Endothelial cell of umbilical vein (primary cell): ENCODE results near the gene PAX2. TPM values are rescaled to one million over a fixed set of nuclear protein-coding genes. Genes with fewer than 3 reads are reported as not detected.

Source experiments
- BruUV-seq: library from RNA; stranded (reverse); fragments of 400-500 nt; replicated peaks from 2 replicates; lab custom pipeline; 2021; lab: Mats Ljungman, UMichigan
- CTCF ChIA-PET: fragments of 300-600, 350-600 bp; sonication (Branson Sonifier 250); formaldehyde crosslinking; loops from one replicate; lab custom pipeline; 2021; ENCODE audit warnings: antibody characterized with exemption, inconsistent platforms; lab: Charles Lee
- POLR2A ChIA-PET: fragments of 300-600, 350-600 bp; sonication (Branson Sonifier 250); formaldehyde crosslinking; loops from one replicate; lab custom pipeline; 2021; ENCODE audit warnings: antibody characterized with exemption, inconsistent platforms; lab: Charles Lee
- DNase-seq: peaks from one replicate; pipeline ENCODE4 v3.0.0-alpha.2; 2011; ENCODE audit warnings: low read depth, low spot score
- FAIRE-seq: peaks from 2 replicates; lab custom pipeline; 2011; peaks lifted over from hg19 to GRCh38; lab: Jason Lieb, UNC
- H2AFZ ChIP-seq: 2 replicates; pipeline ENCODE4 v1.6.0; 2012; ENCODE audit warnings: low read depth, low read length, control low read depth, inconsistent platforms
- H3K27ac ChIP-seq: 2 replicates; pipeline ENCODE4 v1.5.1; 2011; ENCODE audit warnings: low read depth, mild to moderate bottlenecking, control low read depth, low read length, moderate library complexity; ENCODE audit not compliant: insufficient read depth
- H3K27me3 ChIP-seq, 2 experiments: 2 replicates each; pipeline versions ENCODE4 v1.6.0 to v1.6.1; 2011; ENCODE audit warnings: low read length in 2 of 2, mixed read lengths in 1 of 2; ENCODE audit not compliant: control insufficient read depth in 2 of 2, insufficient read depth in 2 of 2
- H3K36me3 ChIP-seq, 2 experiments: 2 replicates in 1 of 2; 3 replicates in 1 of 2; pipeline ENCODE4 v1.5.1; 2011; ENCODE audit warnings: low read length in 2 of 2, mild to moderate bottlenecking in 1 of 2, moderate library complexity in 1 of 2; ENCODE audit not compliant: control insufficient read depth in 2 of 2, insufficient read depth in 2 of 2; ENCODE audit errors: extremely low read depth in 1 of 2
- H3K4me1 ChIP-seq: 3 replicates; pipeline ENCODE4 v1.5.1; 2011; ENCODE audit warnings: mild to moderate bottlenecking, low read length; ENCODE audit not compliant: control insufficient read depth, insufficient read depth; ENCODE audit errors: extremely low read depth
- H3K4me2 ChIP-seq: 2 replicates; pipeline ENCODE4 v1.6.1; 2011; ENCODE audit warnings: low read length, control low read depth, mixed read lengths; ENCODE audit not compliant: insufficient read depth
- H3K4me3 ChIP-seq, 3 experiments: fragments of 200-600 bp in 1 of 3; sonication (generic), shearing (Covaris generic) in 1 of 3; replicated peaks in 1 of 3; 2 replicates each; pipeline ENCODE4 v1.5.1; 2011 to 2016; ENCODE audit warnings: control low read depth in 3 of 3, low read length in 3 of 3, mild to moderate bottlenecking in 2 of 3, inconsistent platforms in 1 of 3, low read depth in 1 of 3, moderate library complexity in 1 of 3; ENCODE audit not compliant: insufficient read depth in 1 of 3
- H3K79me2 ChIP-seq: 2 replicates; pipeline ENCODE4 v1.6.0; 2012; ENCODE audit warnings: low read length, inconsistent platforms; ENCODE audit not compliant: control insufficient read depth, insufficient read depth
- H3K9ac ChIP-seq: replicated peaks from 2 replicates; pipeline ENCODE3; 2011; ENCODE audit warnings: low read length, control low read depth; ENCODE audit not compliant: insufficient read depth; ENCODE audit errors: extremely low read depth
- H3K9me1 ChIP-seq: replicated peaks from 3 replicates; pipeline ENCODE4 v1.6.0; 2011; ENCODE audit warnings: mild to moderate bottlenecking, low read length; ENCODE audit not compliant: control insufficient read depth, insufficient read depth; ENCODE audit errors: extremely low read depth
- H3K9me3 ChIP-seq: replicated peaks from 2 replicates; pipeline ENCODE4 v1.5.1; 2012; ENCODE audit warnings: low read length, inconsistent platforms; ENCODE audit not compliant: control insufficient read depth, insufficient read depth
- H4K20me1 ChIP-seq: replicated peaks from 2 replicates; pipeline ENCODE3; 2011; ENCODE audit warnings: mild to moderate bottlenecking, low read length; ENCODE audit not compliant: control insufficient read depth, insufficient read depth; ENCODE audit errors: extremely low read depth
- CTCF ChIP-seq, 2 donors: IDR thresholded peaks; 1 replicate in 1 of 2; 2 replicates in 1 of 2; pipeline ENCODE4 v1.5.1; 2011; ENCODE audit warnings: low read length in 2 of 2, mild to moderate bottlenecking in 2 of 2, moderate library complexity in 2 of 2, control low read depth in 1 of 2, inconsistent platforms in 1 of 2, low read depth in 1 of 2; ENCODE audit not compliant: insufficient read depth in 1 of 2; ENCODE audit errors: extremely low read depth in 1 of 2
- FOS ChIP-seq: IDR thresholded peaks from 2 replicates; pipeline ENCODE4 v1.6.1; 2011; ENCODE audit warnings: mild to moderate bottlenecking, low read length, moderate library complexity, borderline replicate concordance; ENCODE audit not compliant: insufficient read depth
- GATA2 ChIP-seq: IDR thresholded peaks from 2 replicates; pipeline ENCODE4 v1.7.0; 2011; ENCODE audit warnings: low read depth, mild to moderate bottlenecking, moderate library complexity, mixed read lengths, low read length; ENCODE audit not compliant: insufficient read length, insufficient read depth
- JUN ChIP-seq: IDR thresholded peaks from 2 replicates; pipeline ENCODE4 v1.6.1; 2011; ENCODE audit warnings: borderline replicate concordance, low read depth; ENCODE audit not compliant: insufficient read length, insufficient read depth
- MAX ChIP-seq: IDR thresholded peaks from 2 replicates; pipeline ENCODE4 v1.6.1; 2011; ENCODE audit not compliant: insufficient read depth, insufficient read length
- MYC ChIP-seq: IDR thresholded peaks from one replicate; pipeline ENCODE4 v1.6.1; 2011; ENCODE audit warnings: mild to moderate bottlenecking, low read depth, low read length
- POLR2A ChIP-seq: IDR thresholded peaks from 2 replicates; pipeline ENCODE4 v1.6.1; 2012; ENCODE audit warnings: low read depth, mild to moderate bottlenecking, control low read depth, low read length
- dilution Hi-C: fragments of 300-500 bp; cut with MboI; formaldehyde crosslinking; loops from one replicate; pipeline ENCODE4 v1.15.0; 2019; ENCODE audit warnings: low sequenced_read_pairs; ENCODE audit not compliant: extremely low pct_ligation_motif_present
- intact Hi-C: fragments of 100-400 bp; cut with micrococcal nuclease; formaldehyde crosslinking; loops from one replicate; pipeline ENCODE4 v1.10.0; 2022
- polyA plus RNA-seq, 4 experiments: library from polyadenylated mRNA; depleted of rRNA in 3 of 4; stranded (reverse) in 3 of 4; unstranded in 1 of 4; fragments of >200 nt; gene quantifications; 2 replicates each; pipeline versions ENCODE4 v1.2.1 to v1.2.3, GENCODE V29; 2011 to 2012; ENCODE audit warnings: missing spikeins in 1 of 4
- total RNA-seq: library from RNA; stranded (reverse); gene quantifications from 2 replicates; pipeline ENCODE4 v1.2.3, GENCODE V29; 2021

PAX2 gene
- total and polyA plus RNA-seq, 2 donors (not counting 3 experiments of a cell fraction or from before 2014, with no cell fraction given): not detected

- Histone ChIP-seq H2AFZ (no peak overlapping the region), H4K20me1 (no peaks in the 10 kb centered on the region), H3K9me1 (no peaks in the 10 kb centered on the region), H3K9ac (no peak overlapping the region), H3K4me2 (no peak overlapping the region), H3K9me3 (no peaks in the 10 kb centered on the region), H3K27ac (no peak overlapping the region), H3K36me3 (no peaks in the 10 kb centered on the region), H3K4me1 (no peaks in the 10 kb centered on the region), H3K4me3 (no peak overlapping the region), H3K27me3 (peaks cover 10 to 30% of the 10 kb centered on the region in 2 experiments), H3K79me2 (no peaks in the 10 kb centered on the region)
- intact Hi-C loops: no loop called here
- FAIRE-seq (no peak), DNase-seq (no peak)
- ChIA-PET POLR2A (no interaction called here), CTCF (interaction anchor here (1.1 to 1.6 kb wide), 2 partner anchors 11 to 19 kb away, joined by 3 read pairs; no protein-coding TSS in a partner anchor)
- dilution Hi-C loops: no loop called here
- no peak for TF ChIP-seq MAX
- TF ChIP-seq POLR2A: no peak
- TF ChIP-seq FOS: no peak
- TF ChIP-seq GATA2: no peak
- no TSS peak for BruUV-seq
Observed at GRCh38 chr10:100763043-100763747, 17.8 kb downstream of the PAX2 start.

- no peaks in the 10 kb centered on the region for H3K79me2 ChIP-seq
- H3K4me2 ChIP-seq: no peak overlapping the region
- dilution Hi-C loops: no loop called here
- no peaks in the 10 kb centered on the region for H3K36me3 ChIP-seq
- TF ChIP-seq MYC (no peak), CTCF (IDR thresholded peaks at IDR 0.05; ENCODE audit: extremely low read depth in 1 of 2, insufficient read depth in 1 of 2, low read depth in 1 of 2, low read length in 2 of 2) (no peak), JUN (no peak), FOS (no peak), GATA2 (no peak), MAX (no peak)
- H3K27me3 ChIP-seq: peaks cover 10 to 11% of the 10 kb centered on the region in 2 experiments
- no peak overlapping the region for H3K9ac ChIP-seq
- no peaks in the 10 kb centered on the region for H3K9me3 ChIP-seq
- H3K4me3 ChIP-seq: no peak overlapping the region
- CTCF ChIA-PET: interaction anchor here (1.1 to 1.3 kb wide), 2 partner anchors 9 to 111 kb away, joined by 3 read pairs; no protein-coding TSS in a partner anchor
- FAIRE-seq (no peak), DNase-seq (no peak)
- no peak overlapping the region for H2AFZ ChIP-seq
- H3K9me1 ChIP-seq: no peaks in the 10 kb centered on the region
- H3K4me1 ChIP-seq: no peaks in the 10 kb centered on the region
- POLR2A ChIA-PET: no interaction called here
- BruUV-seq: no TSS peak
- H4K20me1 ChIP-seq: no peaks in the 10 kb centered on the region
- no peak overlapping the region for H3K27ac ChIP-seq
- intact Hi-C loops: no loop called here
Observed at GRCh38 chr10:100766693-100767421, 21.5 kb downstream of the PAX2 start.
